ENCODE measurements around the gene ALKBH4. TPM values are rescaled to one million over a fixed set of nuclear protein-coding genes. Genes with fewer than 3 reads are reported as not detected.
A peak's percentile ranks its signal among the peaks of the same experiment; 100 is the strongest.

Gene ALKBH4
- total and polyA plus RNA-seq, 2 of the 8 experiments (the other 6 are each of a cell fraction or from before 2014, with no cell fraction given) = 10.2 to 16.6 TPM

DNA sequence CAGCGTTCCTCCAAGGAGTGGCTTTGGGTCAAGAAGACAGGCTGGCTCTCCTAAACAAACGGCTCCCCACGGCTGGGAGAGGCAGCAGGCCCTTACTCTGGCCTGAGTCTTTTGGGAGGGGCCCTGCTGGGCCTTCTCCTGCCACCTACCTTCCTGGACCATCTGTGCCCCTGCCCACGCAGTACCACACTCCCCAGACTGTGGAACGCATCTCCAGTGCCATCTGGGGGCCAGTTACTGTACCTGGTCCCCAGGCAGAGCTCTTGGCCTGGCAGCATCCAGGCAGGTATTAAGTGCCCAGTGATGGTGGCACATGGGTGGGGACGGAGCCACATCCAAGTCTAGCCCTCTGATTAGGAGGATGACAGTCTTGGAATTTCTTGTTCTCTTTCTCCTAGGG lies 14.4 kb downstream of the ALKBH4 start:
- no peak overlapping the region for H3K27ac ChIP-seq (ENCODE audit: low read depth, low read length)
- no peaks in the 10 kb centered on the region for H3K27me3 ChIP-seq (replicated peaks in 1 of 4; ENCODE audit: control insufficient read depth in 3 of 4, extremely low read depth in 1 of 4, insufficient read depth in 3 of 4, low read length in 3 of 4)
- peaks cover 0 to 3% (median 0%) of the 10 kb centered on the region in 4 experiments; a peak in 2 of 7 replicates for H3K4me1 ChIP-seq (replicated peaks in 1 of 4; ENCODE audit: control insufficient read depth in 3 of 4, insufficient read depth in 4 of 4, low read length in 3 of 4)
- H3K9ac ChIP-seq (replicated peaks in 1 of 4; ENCODE audit: extremely low read depth in 1 of 4, low read depth in 3 of 4, low read length in 3 of 4) = no peak overlapping the region
- no peak overlapping the region; the same call in 1 of the 2 replicates for H4K8ac ChIP-seq (ENCODE audit: extremely low read depth, insufficient read depth, low read length)
- H3K4ac ChIP-seq (replicated peaks; ENCODE audit: insufficient read length, low read depth, low read length) = peak overlapping the region; percentile 38
- 0 out of 2 replicates have a peak overlapping the region, but pooled peaks have one; percentile 21 for H2BK5ac ChIP-seq (ENCODE audit: low read depth, low read length)
- no peak overlapping the region for H2BK15ac ChIP-seq (ENCODE audit: low read length)
- H2AK5ac ChIP-seq (ENCODE audit: low read depth, low read length) = no peak overlapping the region
- DNase-seq (ENCODE audit: low read depth in 1 of 2, low spot score in 2 of 2) (no peak), FAIRE-seq (no peak)
- no peaks in the 10 kb centered on the region for H3K9me3 ChIP-seq (ENCODE audit: insufficient read depth in 2 of 2, low read depth in 1 of 2, low read length in 1 of 2)
- no peak overlapping the region for H2BK20ac ChIP-seq (ENCODE audit: low read length)
- ChIA-PET CTCF (ENCODE audit: partially characterized antibody) (interaction anchor here (0.6 to 4.0 kb wide), 10 partner anchors 11 to 464 kb away, joined by 3 to 22 read pairs (median 5); partner anchors contain the start of genes ALKBH4 and LRWD1), POLR2A (ENCODE audit: partially characterized antibody) (interaction anchor here (0.9 to 3.8 kb wide), 3 partner anchors 9 to 54 kb away, joined by 3 to 25 read pairs (median 9); partner anchors contain the start of gene PRKRIP1)
- no peaks in the 10 kb centered on the region for H3K79me1 ChIP-seq (ENCODE audit: low read depth, low read length)
- H2AFZ ChIP-seq (ENCODE audit: low read length) = no peak overlapping the region
- H4K20me1 ChIP-seq (replicated peaks in 1 of 2; ENCODE audit: control insufficient read depth in 1 of 2, insufficient read depth in 2 of 2, low read length in 2 of 2) = peaks cover 0 to 3% of the 10 kb centered on the region in 2 experiments
- H4K5ac ChIP-seq (ENCODE audit: insufficient read length, low read depth, low read length) = no peak overlapping the region
- no peak overlapping the region for H3K23ac ChIP-seq (ENCODE audit: insufficient read length)
- no peak overlapping the region for H3K4me2 ChIP-seq (ENCODE audit: insufficient read depth in 1 of 2, low read depth in 2 of 2, low read length in 2 of 2)
- peaks cover 2 to 17% (median 6%) of the 10 kb centered on the region in 4 experiments; a peak in 4 of 8 replicates for H3K36me3 ChIP-seq (ENCODE audit: control insufficient read depth in 2 of 4, insufficient read depth in 4 of 4, low read length in 3 of 4)
- 88% methylated on average over 6 of the region's 6 CpGs; no CpG with 5 or more reads in 1 of the 2 experiments for WGBS, 2 experiments (ENCODE audit: extremely low coverage in 1 of 2, insufficient coverage in 1 of 2, insufficient read length in 1 of 2, insufficient replicate concordance in 2 of 2, low coverage in 1 of 2, low lambda C conversion rate in 2 of 2, missing lambda C conversion rate in 1 of 2)
- no peaks in the 10 kb centered on the region; the same call in 1 of the 2 replicates for H3K23me2 ChIP-seq (ENCODE audit: low read depth, low read length)
- H3K56ac ChIP-seq (replicated peaks; ENCODE audit: insufficient read length, low read depth, low read length) = no peak overlapping the region
- no peak overlapping the region for H4K91ac ChIP-seq (replicated peaks; ENCODE audit: insufficient read length, low read length)
- no peak overlapping the region for H3K18ac ChIP-seq (ENCODE audit: extremely low read depth, low read length)
- H2BK120ac ChIP-seq (replicated peaks; ENCODE audit: low read depth, low read length) = peak overlapping the region; percentile 22
- H2BK12ac ChIP-seq (ENCODE audit: low read depth, low read length) = no peak overlapping the region
- H3K4me3 ChIP-seq (ENCODE audit: extremely low read depth in 1 of 4, insufficient read depth in 2 of 4, low read depth in 3 of 4, low read length in 4 of 4) = no peak overlapping the region
- no peak overlapping the region for H3K14ac ChIP-seq (ENCODE audit: insufficient read length)
- H3K79me2 ChIP-seq (ENCODE audit: control insufficient read depth in 1 of 2, insufficient read depth in 2 of 2, low read length in 2 of 2) = no peaks in the 10 kb centered on the region
- TF ChIP-seq CEBPB (IDR thresholded peaks at IDR 0.05; ENCODE audit: low read depth, low read length) = no peak
- no peak for TF ChIP-seq BCL11A (IDR thresholded peaks at IDR 0.05; ENCODE audit: low read depth in 2 of 2, low read length in 2 of 2)
- TF ChIP-seq SP4 (IDR thresholded peaks at IDR 0.05; ENCODE audit: low read length) = no peak
- TF ChIP-seq FOSL1 (IDR thresholded peaks at IDR 0.05; ENCODE audit: insufficient read depth, low read depth, low read length) = no peak
- TF ChIP-seq, protein P1, sequence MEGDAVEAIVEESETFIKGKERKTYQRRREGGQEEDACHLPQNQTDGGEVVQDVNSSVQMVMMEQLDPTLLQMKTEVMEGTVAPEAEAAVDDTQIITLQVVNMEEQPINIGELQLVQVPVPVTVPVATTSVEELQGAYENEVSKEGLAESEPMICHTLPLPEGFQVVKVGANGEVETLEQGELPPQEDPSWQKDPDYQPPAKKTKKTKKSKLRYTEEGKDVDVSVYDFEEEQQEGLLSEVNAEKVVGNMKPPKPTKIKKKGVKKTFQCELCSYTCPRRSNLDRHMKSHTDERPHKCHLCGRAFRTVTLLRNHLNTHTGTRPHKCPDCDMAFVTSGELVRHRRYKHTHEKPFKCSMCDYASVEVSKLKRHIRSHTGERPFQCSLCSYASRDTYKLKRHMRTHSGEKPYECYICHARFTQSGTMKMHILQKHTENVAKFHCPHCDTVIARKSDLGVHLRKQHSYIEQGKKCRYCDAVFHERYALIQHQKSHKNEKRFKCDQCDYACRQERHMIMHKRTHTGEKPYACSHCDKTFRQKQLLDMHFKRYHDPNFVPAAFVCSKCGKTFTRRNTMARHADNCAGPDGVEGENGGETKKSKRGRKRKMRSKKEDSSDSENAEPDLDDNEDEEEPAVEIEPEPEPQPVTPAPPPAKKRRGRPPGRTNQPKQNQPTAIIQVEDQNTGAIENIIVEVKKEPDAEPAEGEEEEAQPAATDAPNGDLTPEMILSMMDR (IDR thresholded peaks at IDR 0.05; ENCODE audit: control extremely low read depth in 1 of 3, insufficient read depth in 1 of 3, low read depth in 1 of 3, low read length in 3 of 3) = peak; percentile 28 to 41 (median 30)
- TF ChIP-seq TAF7 (optimal IDR thresholded peaks at IDR 0.05; ENCODE audit: borderline replicate concordance, low read depth, low read length) = no peak
- no peak for TF ChIP-seq TAF1 (IDR thresholded peaks at IDR 0.05; ENCODE audit: low read depth, low read length)
- no peak for TF ChIP-seq BRCA1 (IDR thresholded peaks at IDR 0.05; ENCODE audit: low read depth, low read length)
- no peak for TF ChIP-seq KDM4A (IDR thresholded peaks at IDR 0.05; ENCODE audit: low read depth, low read length, severe bottlenecking)
- peak; percentile 13 to 56; a peak in 3 of 4 replicates for TF ChIP-seq RAD21 (IDR thresholded peaks at IDR 0.05 in 1 of 2, conservative IDR thresholded peaks at IDR 0.05 in 1 of 2; ENCODE audit: low read depth in 2 of 2, low read length in 2 of 2)
- no peak for TF ChIP-seq CHD2 (IDR thresholded peaks at IDR 0.05; ENCODE audit: low read length)
